HG02981 (cell line): Measurements from ENCODE around the gene KLRG1.

ENCODE experiments used
- ATAC-seq: cut with Tn5 transposase; IDR thresholded peaks from one replicate; pipeline ENCODE4 v1.9.1; 2021; ENCODE audit warnings: mild to moderate bottlenecking, moderate library complexity; ENCODE audit not compliant: unreplicated experiment

Gene KLRG1

DNA sequence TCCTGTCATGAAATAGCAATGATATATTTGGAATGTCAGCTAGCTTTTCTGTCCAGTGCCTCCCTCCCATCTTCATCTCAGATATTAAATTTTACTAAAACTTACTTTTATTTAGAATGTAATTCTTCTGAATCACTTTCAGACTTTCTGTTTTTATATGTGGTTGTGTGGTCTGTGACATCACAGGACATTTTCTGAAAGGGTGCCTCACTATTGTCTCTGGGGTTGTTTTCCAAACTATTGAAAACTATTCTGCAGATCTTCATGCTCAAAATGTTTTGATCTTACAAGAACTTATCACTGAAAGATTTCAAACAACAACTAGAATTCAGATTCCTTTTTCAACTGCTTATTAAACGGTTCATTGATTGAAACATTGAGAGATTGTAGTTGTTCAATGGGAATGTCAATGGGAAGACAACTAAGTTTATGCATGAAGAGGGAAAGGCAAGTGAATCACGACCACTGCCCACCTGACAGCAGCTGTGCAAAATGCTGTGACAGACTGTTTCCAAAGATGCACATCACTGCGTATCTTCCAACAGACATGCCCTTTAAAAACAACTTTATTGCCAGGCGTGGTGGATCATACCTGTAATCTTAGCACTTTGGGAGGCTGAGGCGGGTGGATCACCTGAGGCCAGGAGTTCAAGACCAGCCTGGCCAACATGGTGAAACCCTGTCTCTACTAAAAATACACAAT, 51.3 kb downstream of the KLRG1 start:
- ATAC-seq = no peak

- ATAC-seq = no peak
Measured at GRCh38 chr12:9041321-9041720, 52.0 kb downstream of the KLRG1 start.

GRCh38 chr12:9043766-9044165, 54.4 kb downstream of the KLRG1 start:
- ATAC-seq = no peak

GRCh38 chr12:9047105-9047504, 57.8 kb downstream of the KLRG1 start:
- ATAC-seq = no peak

DNA sequence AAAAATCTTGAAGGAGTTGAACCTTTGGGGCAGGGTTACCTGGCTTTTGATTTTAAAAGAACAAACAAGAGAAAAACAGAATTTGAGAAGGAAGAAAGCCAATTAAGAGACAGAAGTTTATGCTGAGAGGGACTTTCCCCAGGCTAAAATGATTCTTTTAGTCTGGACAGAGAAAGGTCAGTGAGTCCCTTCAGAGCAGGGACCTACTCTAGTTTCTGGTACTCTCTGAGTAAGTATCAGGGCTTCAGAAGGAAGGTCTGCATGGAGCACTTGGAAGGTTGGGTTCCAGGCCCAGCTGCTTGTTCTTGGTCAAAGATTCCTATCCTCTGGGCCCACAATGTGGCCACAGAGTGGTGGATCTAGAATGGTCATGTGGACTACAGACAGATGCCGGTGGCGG, 59.6 kb downstream of the KLRG1 start:
- no peak for ATAC-seq

GRCh38 chr12:9049520-9050133, 60.3 kb downstream of the KLRG1 start:
- no peak for ATAC-seq

GRCh38 chr12:9050521-9051157, 61.3 kb downstream of the KLRG1 start:
- ATAC-seq = no peak

DNA sequence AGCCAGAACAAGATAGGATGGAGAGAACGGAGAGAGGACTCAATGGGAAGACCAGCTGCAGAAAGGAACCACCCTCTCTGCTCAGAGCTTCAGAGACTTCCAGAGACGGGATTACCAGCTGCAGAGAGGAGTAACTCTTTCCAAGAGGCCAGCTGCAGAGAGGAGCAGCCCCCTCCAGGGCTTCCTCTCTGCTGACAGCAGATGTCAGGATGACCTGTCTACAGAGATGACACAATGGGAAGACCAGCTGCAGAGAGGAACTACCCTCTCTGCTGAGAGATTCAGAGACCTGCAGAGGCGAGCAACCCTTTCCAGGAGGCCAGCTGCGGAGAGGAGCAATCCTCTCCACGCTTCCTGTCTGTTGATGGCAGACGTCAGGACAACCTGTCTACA, 61.8 kb downstream of the KLRG1 start:
- ATAC-seq = no peak

DNA sequence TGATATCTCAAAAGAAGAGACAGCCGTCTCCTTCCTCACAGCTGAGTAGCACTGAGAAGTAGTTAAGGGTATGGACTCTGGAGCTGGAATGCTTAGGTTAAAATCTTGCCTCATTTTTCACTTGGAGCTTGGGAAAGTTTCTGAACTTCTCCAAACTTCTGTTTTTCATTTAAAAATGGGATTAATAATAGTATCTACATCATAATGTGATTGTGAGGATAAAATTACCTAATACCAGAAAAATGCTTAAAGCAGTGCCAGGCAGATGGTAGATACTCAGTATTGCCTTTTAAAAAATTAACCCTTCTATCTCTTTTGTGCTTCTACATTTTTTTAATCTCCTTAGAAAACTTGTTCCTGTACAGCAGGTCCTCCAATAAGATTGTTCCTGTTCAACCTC, 63.3 kb downstream of the KLRG1 start:
- no peak for ATAC-seq
